DMS 273 treated with DMSO at 0.1 percent for 48 hours (cell line): ENCODE results near the gene MYO5C.

Source experiments
- DNase-seq: peaks from one replicate; lab custom pipeline; 2025; lab: John Stamatoyannopoulos, UW

Gene MYO5C

DNA sequence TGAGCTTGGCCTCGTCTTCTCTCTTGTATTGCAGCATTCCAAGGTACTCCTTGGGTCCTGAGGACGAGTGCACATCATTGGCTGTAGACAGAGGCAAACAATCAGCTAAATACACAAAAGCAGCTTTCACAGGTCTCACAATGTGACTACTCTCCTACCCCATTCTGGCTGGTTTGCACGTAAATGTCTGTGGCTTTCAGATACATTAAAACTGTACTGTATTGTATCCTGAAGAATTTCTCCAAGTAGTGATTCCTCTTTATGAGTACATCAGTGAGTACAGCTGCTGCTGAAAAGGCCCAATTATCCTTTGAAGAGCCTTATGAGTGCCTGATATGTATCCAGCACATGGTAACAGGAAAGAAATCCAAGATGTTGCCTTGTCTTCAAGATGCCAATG lies 82.4 kb downstream of the MYO5C start:
- DNase-seq: no peak

GRCh38 chr15:52208306-52208946 lies 87.2 kb downstream of the MYO5C start:
- peak; percentile 25 for DNase-seq

- DNase-seq: no peak
Observed at GRCh38 chr15:52207191-52207590, 88.4 kb downstream of the MYO5C start.

GRCh38 chr15:52206446-52206845 lies 89.2 kb downstream of the MYO5C start:
- DNase-seq: no peak

DNA sequence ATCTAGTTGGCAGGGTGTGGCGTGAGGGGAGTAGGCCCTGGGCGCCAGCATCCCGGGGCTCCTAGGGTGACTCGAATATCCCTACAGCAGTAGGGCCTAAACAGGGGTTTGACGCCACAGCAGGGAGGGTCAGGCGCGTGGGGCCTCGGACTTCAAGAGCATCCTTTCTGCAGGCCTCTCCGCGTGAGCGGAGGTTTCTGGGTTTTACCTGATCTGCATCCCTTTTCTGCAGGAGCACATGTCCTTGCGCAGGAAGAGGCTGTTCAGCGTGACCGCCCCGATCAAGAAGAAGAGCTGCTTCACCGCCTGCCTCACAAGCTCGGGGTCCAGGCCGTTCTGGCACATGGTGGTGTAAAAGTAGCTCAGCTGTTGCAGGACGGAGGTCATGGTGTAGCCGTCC lies 90.9 kb downstream of the MYO5C start:
- DNase-seq: no peak

DNA sequence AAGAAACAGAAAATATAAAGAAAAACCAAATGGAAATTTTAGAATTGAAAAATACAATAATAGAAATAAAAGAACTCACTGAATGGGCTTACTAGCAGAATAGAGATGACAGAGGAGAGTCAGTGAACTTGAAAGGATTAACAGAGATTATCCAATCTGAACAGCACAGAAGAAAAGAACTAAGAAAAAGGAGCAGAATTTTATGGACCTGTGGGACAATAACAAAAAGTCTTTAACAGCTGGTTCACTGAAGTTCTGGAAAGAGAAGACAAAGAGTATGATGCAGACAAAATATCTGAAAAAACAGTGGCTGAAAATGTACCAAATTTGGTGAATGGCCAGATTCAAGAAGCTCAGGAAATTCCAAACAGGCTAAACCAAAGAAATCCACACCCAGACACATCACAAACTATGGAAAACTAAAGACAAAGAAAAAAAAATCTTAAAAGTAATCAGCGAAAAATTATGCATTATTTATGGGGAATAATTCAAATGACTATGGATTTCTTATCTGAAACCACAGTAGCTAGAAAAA lies 94.7 kb downstream of the MYO5C start:
- DNase-seq: no peak

DNA sequence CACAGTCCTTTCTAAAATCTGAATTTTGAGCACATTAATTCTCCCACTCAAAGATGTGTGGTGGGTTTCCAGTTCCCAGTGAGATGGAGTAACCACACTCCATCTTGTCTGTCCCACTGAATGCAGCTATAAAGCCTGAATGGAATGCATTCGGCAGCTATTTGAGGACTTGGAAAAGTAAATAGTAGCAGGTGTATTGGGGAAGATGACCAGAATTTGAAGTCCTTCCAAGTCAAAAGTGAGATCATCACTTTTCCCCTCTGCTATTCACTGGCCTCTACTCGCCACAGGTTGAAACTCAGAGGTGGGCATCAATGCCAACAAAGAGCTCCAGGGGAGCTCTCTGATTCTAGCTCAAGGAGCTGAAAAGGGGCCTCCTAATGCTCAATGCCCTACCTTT lies 96.3 kb downstream of the MYO5C start:
- DNase-seq: no peak

DNA sequence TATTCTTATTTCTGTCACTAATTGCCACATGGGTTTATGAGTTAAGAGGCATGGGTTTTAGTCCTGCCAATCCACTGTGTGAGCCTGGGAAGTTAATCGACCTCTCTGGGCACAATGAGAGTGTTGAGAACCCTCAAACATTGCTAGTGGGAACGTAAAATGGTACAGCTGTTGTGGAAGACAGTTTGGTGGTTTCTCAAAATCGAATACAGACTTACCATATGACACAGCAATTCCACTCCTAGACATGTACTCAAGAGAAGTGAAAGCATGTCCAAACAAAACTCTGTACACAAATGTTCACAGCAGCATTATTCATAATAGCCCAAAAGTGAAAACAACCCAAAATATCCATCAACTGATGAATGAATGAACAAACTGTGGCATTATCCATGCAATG lies 98.7 kb downstream of the MYO5C start:
- DNase-seq: no peak

DNA sequence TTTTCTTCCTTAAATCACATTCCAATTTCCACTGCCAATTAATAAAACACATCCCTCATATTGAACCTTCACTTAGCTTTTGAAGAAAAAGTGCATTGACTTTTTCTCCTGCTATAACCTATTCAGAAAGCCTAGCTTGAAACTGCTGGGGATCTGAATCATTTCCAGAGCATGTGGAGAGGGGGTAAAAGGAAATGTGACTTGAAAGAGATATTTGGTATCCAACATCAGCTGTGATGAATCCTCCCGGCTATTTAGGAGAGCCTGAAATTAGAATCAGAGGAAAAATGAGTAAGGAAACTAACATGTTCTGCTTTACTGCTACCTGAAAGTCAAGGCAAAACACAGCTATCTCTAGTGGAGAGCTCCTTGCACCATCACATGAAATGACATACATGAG lies 101.8 kb downstream of the MYO5C start:
- no peak for DNase-seq

GRCh38 chr15:52193321-52193720 lies 102.3 kb downstream of the MYO5C start:
- no peak for DNase-seq

- peak; percentile 32 for DNase-seq
Observed at GRCh38 chr15:52191207-52191606, 104.4 kb downstream of the MYO5C start, which contains the start of gene GNB5. Gene GNB5, minus strand, starts transcription at chr15:52191392. Its CDS starts 6,716 bp downstream, at chr15:52184676.

DNA sequence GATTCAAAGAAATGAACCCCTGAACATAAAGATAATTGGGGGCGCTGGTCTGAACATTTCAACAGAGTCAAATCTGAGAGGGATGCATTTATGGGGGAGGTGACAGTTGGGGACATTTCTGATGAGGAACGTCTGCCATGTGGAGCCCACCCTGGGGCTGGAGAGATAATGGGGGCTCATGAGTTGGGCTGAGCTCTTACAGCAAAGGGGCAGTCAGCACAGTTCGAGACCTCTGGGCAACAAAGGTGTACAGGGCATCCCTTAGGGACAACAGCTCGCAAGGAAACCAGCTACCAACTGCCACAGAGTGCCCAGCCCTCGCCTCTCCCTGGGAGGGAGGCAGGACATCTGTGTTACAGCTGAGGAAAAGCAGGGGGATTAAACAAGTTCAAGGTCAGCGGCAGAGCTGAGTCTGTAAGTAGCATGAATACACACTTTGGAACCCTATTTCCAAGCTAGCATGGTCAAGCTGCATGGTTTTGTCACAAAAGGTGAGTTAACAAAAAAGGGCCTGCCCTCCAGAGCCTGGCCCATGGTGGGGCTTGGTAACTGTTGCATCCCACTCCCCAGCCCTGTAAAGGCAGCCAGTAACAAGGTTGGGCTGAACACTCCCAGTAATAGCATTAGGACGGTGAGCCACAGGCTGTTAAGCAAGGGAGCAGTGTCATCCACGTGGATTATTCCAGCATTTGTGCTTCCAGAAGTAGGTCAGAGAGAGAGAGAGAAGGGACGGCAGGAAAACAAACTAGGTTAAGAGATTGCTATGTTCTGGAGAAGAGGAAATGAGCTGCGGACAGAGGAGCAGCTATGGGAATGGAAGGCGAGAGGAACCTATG lies 108.7 kb downstream of the MYO5C start:
- no peak for DNase-seq

DNA sequence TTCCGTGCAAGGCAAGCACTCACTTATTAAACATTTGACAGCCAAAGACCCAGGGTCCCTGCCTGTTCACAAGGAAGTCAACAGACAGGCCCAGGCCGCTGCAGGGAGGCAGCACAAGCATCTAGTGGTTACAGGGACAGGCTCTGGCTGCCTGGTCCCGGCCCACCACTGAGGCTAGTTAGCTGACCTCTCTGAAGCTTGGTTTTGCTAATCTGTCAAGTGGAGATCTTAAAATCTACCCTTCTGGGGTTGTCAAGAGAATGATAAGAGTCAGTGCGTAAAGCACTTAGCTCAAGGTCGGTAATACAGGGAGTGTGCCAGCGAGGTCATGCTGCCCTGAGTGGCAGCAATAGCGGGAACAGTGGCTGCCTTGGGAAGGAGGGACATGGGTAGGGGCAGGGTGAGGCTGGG lies 110.4 kb downstream of the MYO5C start:
- DNase-seq: no peak

- DNase-seq: no peak
Observed at GRCh38 chr15:52184721-52185120, 110.9 kb downstream of the MYO5C start.

DNA sequence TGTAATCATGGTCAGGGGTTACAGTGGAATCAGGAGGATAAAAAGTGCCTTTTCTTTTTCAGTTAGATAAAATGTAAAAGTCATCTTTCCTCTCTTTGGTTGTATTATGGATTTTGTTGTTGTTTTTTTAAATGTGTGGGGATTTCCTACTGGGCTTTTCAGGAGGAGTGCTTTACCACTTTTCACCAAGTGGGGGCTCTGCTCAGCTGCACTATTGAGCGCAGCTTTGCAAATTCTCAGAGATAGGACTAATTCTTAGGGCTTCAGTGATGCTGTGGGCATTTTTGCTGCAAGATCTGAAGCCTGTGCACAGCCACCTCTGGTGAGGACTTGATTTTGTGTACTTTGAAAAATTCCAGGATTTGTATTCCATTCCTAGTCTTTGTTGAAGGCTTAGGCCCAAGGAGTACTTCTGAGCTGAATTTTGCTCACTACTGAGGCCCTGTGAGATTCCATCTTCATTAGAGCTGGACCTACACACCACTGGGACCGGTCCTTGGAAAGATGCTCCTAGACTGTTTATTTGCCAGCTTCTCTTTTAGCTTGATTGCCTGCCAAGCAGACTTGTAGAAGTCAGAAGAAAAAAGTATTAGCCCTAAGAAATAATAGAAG lies 111.9 kb downstream of the MYO5C start:
- DNase-seq: no peak

DNA sequence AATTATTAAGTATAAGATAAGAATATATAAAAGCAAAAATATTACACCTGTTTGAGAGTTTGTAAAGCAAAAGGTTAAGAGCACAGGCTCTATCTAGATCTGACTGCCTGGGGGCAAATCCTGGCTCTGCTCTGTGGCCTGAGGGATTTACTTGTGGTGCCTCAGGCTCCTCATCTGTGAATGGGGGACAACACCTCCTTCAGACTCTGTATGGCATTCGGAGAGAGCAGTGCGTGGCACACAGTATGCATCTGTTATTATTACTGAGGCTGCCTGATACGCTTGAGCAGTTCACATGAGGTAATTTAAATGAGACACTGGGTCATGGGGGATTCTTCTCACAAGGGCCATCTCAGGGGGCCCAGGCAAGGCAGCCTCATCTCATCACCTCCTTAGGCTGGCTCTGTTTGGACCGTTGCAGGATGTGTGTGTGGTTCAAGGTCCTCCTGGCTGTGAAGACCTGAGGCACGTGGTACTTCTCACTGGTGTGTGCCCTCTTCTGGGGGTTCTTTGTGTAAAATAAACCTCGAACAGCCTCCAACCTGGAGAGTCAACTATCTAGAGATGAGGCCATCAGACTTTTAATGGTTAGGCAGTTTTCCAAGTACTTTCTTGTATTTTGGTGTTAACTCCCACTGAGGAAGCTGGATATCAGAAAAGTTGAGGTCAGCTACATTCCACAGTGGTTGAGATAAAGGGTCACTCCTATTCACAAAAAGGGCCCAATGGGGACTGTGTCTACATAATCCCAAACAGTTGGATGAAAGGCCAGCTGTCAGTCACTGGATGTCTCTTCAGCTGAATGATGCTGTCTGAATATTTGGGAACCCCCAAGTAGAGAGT lies 113.4 kb downstream of the MYO5C start:
- no peak for DNase-seq

DNA sequence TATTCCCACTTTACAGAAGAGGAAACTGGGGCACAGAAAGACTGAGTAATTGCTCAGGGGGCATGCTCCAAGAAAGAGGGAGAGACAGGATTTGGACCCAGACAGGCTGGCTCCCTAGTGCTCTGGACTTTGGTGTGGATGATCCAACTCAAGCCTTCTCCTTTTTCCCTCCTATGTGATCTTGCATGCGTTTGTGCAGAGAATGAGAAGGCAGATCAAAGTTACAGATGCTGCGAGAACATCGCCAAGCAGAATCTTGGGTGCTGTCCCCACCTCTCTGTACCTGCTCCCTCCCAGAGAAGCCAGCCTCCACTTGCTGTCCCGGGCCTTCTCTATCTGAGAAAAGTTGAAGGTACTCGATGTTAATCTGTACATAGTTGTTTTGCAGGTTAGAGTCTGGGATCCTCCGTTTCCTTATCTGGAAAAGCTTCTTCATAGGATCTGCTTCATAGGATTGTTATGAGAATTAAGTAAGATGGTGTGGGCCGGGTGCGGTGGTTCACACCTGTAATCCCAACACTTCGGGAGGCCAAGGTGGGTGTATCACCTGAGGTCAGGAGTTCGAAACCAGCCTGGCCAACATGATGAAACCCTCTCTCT lies 114.7 kb downstream of the MYO5C start:
- DNase-seq: no peak

DNA sequence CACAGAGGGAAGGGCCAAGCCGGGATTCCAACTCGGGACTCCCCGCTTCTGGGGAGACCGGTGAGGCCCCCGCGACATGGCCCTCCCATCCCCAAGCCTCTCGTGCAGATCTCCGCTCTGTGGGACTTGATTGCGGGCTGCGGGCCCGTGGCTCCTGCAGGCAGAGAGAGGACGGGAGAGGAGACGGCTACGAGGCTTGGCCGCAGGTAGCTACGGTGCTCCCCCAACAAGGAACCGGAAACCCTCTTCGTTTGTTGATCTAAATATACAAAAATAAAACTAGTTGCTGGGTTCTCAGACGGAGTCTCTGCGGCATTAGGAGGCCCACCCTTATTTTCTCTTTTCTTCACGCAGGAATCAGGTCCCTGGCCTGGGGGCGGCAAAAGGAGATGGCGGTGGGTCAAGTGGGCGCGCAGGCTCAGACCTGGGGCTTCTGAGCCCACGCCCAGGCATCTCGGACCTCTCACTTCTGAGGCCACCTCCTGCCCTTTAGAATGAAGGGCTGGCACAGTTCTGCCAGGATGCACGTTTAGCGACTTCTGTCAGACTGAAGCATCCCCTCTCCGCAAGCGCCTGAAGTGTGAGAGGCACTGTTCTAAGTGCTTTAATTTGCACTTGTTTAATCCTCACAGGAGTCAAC lies 115.3 kb downstream of the MYO5C start:
- no peak for DNase-seq

GRCh38 chr15:52179278-52180195 lies 116.1 kb downstream of the MYO5C start:
- DNase-seq: peak; percentile 36

DNA sequence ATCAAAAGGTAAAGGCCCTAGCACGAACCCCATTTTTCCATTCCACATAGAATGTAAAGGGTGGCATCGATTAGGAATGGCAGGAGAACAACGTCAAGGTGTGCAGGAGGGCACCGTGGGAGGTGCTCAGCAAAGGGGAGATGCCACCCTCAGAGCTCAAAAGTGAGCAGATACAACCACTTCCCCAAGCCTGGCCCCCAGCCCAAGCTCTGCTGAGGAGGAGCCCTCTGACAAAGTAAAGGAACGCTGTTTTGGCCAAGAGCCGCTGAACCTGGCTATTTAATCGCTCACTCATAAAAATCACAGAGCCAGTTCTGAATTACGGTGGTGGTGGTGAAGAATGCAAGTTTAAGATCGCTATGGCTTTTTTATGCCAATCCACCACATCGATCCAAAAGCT lies 116.8 kb downstream of the MYO5C start:
- DNase-seq: no peak
